HG03575 (cell line): ENCODE data around the gene USH2A.
"Not testable (repeated sequence)": the region's sequence is repeated elsewhere in the genome, so short reads cannot be mapped to it uniquely, and the experiment has no call there.

Experiments
- ATAC-seq: cut with Tn5 transposase; IDR thresholded peaks from one replicate; pipeline ENCODE4 v1.9.1; 2021; ENCODE audit not compliant: unreplicated experiment, insufficient number of reproducible peaks, low FRiP score; ENCODE audit errors: extremely low read depth

Gene USH2A

DNA sequence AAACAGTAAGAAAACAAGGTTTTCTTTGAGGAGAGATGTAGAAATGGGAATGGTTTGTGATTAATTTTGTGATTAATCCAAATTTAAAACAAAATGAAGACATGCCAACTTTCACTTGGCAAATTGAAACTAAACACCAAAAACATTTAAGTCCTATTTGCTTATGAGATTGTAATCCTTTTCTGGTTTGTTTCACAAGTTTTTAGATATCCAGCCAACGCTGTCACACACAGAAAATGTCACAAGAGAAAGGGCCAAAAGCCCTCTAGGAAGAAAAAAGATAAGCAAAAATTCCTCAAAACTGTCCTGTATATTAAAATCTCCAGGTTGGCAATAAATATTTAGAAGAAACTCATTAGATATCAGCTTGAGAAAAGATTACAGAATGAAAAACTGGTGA lies 2.5 kb downstream of the USH2A start:
- no peak for ATAC-seq

DNA sequence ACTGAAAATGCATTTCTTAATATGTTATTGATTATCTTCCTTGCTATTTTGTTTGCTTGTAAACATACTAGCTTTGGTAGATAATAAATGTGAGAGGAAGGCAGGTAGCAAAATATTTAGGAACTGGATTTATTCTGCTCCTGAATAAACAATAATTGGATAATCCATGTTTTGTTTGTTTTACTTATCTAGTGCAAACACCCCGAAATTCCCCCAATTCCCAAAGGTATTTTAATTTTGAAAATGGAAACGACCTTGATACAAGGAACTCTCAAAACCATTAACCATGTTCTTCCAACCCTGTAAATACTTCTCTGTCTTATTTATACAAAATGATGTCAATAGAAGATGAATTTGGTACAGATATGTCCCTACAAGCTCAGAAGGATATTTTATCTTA lies 3.0 kb downstream of the USH2A start:
- ATAC-seq, result no peak

DNA sequence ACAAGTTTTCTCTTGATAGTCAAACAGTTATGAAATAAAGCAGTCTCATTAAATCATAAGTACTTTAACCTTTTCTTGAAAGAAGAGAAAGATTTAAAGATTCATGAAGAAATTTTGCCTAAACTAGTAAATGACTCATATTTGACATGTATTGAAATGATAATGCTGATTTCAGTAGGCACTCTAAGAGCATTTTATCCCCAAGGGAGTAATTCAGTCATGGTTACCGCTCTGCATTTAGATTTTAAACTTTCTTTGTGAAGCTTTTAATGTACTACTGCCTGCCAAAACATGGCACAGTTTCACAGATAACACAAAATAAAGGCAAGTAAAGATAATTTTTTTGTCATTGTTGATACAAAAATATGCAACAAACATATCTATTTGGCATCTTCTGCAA lies 6.8 kb downstream of the USH2A start:
- ATAC-seq, result no peak

GRCh38 chr1:216410026-216410425 lies 13.2 kb downstream of the USH2A start:
- no peak for ATAC-seq

- no peak for ATAC-seq
These were observed 32.3 kb downstream of the USH2A start for GRCh38 chr1:216390956-216391355.

DNA sequence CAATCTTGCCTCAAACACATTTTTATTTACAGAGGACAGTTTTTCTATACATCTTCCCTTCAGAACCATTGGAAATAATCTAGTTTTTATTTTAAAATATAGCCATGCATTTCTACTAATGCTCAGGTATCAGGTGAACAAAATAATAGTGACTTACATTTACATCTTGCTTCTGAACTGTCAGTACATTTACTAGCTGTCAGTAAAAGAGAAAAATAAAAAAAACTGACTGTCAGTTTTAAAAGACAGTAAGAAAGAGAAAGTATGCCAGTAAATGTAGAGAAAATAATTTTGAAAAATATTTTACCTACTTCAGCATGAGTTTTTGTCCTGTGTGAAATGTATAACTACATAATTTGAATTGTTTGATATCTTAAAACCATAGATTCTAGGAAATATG lies 33.5 kb downstream of the USH2A start:
- ATAC-seq, result no peak

- no peak for ATAC-seq
These were observed 34.7 kb downstream of the USH2A start for GRCh38 chr1:216388558-216388957.

- ATAC-seq, result no peak
These were observed 35.5 kb downstream of the USH2A start for GRCh38 chr1:216387782-216388181.

DNA sequence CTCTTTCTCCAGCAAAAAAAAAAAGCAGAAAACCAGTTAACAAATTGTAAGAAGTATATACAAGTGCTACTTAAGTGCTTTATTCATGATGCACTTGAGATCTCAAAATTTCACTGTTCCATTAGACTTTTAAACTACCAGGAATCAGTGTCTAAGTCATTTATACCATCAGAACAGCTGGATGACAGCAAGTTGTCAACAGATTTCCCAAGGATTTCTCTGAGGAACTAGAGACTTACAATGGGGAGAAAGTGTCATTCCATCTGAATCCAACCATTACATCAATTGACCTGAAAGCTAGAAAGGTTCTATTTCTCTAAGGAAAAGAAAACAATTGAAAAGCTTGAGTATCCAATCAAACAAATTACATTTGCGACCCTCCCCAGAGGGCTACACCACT lies 43.8 kb downstream of the USH2A start:
- ATAC-seq, result no peak

GRCh38 chr1:216368249-216368648 lies 55.0 kb downstream of the USH2A start:
- ATAC-seq, result no peak

DNA sequence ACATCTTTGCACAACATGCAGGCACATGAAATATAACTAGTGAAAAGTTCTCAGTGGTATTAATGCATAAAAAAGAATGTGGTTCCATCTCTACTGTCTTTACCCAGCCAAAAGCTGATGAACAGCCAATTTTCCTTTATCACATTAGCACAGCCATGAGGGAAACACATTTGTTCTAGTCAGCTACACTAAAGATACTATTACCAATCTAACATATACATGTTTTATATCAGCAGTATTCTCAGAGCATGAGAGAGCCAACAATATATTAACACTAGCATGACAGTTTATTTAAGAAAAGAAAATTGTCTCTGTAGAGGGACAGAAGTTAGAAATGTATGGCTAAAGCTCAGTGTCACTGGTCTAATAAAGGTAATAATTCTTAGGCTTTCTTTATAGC lies 56.3 kb downstream of the USH2A start:
- ATAC-seq, result no peak

- ATAC-seq, result no peak
These were observed 66.3 kb downstream of the USH2A start for GRCh38 chr1:216356945-216357344.

DNA sequence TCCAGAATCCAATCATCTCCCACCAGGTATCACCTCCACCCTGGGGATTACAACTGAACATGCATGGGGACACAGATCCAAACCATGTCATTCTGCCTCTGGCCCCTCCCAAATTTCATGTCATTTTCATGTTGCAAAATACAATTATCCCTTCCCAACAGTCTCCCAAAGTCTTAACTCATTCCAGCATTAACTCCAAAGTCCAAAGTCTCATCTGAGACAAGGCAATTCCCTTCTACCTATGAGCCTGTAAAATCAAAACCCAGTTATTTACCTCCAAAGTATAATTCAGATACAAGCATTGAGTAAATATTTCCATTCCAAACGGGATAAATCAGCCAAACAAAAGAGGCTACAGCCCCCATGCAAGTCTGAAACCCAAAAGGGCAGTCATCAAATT lies 73.1 kb downstream of the USH2A start:
- ATAC-seq, result no peak

DNA sequence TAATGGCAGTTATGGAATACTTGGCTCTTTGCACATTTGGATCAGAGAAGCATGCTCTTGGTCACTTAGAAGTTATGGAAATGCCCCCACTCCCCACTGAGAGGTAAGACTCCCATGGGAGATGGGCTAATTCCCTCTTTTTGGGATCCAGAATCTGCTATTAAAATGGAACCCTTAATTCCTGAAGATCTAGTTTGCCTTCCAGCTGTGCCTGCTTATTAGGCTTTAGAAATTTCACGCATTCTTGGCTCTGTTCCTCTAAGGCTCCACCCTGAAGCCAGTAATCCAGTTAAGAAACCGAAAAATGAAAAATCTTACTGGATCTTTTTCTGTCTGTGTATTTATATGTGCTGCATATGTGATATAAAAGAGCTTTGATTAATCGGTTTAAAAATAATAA lies 76.7 kb downstream of the USH2A start:
- ATAC-seq, result no peak

DNA sequence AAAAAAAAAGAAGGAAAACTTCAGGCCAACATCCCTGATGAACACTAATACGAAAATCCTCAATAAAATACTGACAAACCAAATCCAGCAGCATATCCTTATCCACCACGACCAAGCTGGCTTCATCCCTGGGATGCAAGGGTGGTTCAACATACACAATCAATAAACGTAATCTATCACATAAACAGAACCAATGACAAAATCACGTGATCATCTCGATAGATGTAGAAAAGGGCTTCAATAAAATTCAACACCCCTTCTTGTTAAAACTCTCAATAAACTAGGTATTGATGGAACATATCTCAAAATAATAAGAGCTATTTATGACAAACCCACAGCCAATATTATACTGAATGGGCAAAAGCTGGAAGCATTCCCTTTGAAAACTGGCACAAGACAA lies 82.7 kb downstream of the USH2A start:
- ATAC-seq, result not testable (repeated sequence)

DNA sequence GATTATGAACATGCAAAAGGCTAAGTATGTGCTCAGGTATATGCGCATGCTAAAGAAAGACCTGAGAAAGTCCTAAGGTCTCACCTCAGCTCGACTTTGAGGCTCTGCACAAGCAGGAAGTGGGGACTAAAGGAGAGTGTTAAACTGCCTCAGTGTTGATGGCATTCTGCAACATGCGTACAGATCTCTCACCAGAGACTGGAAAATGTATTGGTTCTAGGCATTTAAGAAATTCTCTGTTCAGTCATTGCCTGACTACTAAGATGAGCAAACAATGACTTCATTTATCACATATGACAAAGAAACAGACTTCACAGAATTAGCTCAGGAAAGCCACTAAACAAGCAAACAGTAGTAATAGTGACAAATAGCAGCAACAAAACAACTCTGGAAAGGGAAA lies 90.8 kb downstream of the USH2A start:
- ATAC-seq, result no peak

DNA sequence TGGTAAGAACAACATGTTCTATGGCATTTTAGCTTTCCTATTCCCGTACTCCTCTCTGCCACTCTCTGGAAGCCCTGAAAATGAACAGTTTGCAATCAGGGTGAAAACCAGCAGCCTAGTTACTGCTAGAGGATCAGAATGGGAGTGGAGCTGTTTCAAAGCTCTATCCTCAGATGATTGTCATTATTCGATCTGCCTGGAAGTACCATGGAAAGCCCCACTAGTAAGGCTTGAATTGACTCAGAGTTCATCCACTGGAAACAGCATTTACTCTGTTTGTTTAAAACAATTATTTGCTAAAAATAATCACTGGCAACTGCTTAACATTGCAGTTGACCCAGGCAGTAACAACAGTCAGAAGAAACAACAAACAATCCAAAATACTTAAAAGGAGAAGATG lies 91.2 kb downstream of the USH2A start:
- ATAC-seq, result no peak

DNA sequence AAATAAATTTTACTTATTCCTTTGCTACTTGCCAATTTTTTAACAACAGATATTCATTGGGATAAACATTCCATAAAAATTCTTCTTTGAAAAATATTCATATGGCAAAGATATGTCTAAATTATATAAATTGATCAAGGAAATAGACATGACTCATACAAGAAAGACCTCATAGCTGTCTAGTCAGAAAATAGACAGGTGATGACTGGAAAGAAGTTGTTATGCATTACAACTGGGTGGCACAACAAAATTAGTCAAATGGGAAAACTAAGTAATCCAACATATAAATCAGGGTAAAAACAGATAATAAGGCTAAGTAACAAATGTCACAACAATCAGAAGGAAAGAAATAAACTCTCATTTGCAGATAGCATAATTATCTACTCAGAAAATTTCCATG lies 92.0 kb downstream of the USH2A start:
- ATAC-seq, result no peak

DNA sequence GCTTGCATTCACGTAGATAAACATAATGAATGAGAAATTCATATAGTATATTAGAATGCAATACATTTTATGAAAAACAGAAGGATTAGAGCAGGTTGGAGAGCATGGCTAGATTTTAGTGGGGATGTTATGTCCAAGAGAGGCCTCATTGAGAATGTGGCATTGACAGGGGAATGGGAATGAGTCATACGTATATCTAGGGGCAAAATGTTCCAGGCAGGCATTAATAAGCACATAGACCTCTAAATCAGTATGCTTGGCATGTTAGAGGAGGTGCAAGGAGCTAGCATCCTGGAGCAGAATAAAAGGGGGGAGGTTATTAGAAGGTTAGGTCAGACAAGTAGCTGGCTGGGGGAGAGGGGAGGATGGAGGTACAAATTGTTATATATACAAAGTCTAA lies 93.0 kb downstream of the USH2A start:
- ATAC-seq, result no peak

DNA sequence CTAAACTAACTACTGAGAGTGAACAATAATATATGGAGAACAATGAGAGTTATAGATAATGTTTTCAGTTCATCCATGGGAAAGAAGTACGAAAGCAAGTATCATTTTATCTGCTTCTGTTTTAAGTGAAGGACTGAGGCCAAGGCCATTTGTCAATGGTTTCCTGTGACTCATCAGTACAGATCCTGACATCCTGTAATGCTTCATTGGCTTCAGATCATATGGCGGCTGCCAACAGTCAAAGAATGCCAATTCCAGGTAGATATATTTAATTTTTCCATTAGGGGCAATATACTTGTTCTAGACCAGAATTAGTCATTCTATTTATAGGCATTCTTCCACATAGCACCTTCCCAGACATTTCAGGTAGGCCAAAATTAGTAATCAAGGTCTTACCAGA lies 97.3 kb downstream of the USH2A start:
- ATAC-seq, result no peak

GRCh38 chr1:216325336-216325735 lies 97.9 kb downstream of the USH2A start:
- no peak for ATAC-seq

- no peak for ATAC-seq
These were observed 99.9 kb downstream of the USH2A start for GRCh38 chr1:216323344-216323743.
